Mucosa of descending colon (tissue), 3 donors: ENCODE results near the gene SLC38A5. TPM values are rescaled to one million over a fixed set of nuclear protein-coding genes. Genes with fewer than 3 reads are reported as not detected.
A peak's percentile ranks its signal among the peaks of the same experiment; 100 is the strongest.

ENCODE experiments used
- ATAC-seq: fragments of 200-7000 bp; cut with Tn5 transposase; one replicate; pipeline ENCODE4 v1.9.1; 2020; ENCODE audit warnings: mild to moderate bottlenecking, moderate library complexity
- DNase-seq, 3 donors: peaks; one replicate each; pipeline ENCODE4 v3.0.0-alpha.2; 2020
- H3K36me3 ChIP-seq: fragments of 200-600 bp; one replicate; pipeline ENCODE4 v1.8.0; 2021; ENCODE audit warnings: low read depth, mild to moderate bottlenecking
- H3K4me1 ChIP-seq: fragments of 200-600 bp; one replicate; pipeline ENCODE4 v1.8.0; 2021; ENCODE audit warnings: low read depth, mild to moderate bottlenecking
- H3K4me3 ChIP-seq: fragments of 200-600 bp; one replicate; pipeline ENCODE4 v1.8.0; 2021; ENCODE audit warnings: mild to moderate bottlenecking
- H3K9me3 ChIP-seq: fragments of 200-600 bp; one replicate; pipeline ENCODE4 v1.8.0; 2021; ENCODE audit warnings: mild to moderate bottlenecking
- CTCF ChIP-seq: fragments of 200-600 bp; IDR thresholded peaks from one replicate; pipeline ENCODE4 v1.8.0; 2022; ENCODE audit warnings: antibody characterized with exemption, mild to moderate bottlenecking
- intact Hi-C, 2 donors: fragments of 100-400 bp; cut with DNase I in 1 of 2; cut with micrococcal nuclease in 1 of 2; formaldehyde crosslinking; loops; one replicate each; pipeline versions ENCODE4 v1.11.0 to v1.11.1; 2022; cut with DNase I, micrococcal nuclease
- total RNA-seq, 3 donors: library from RNA; stranded (reverse); fragmentation: NEBNext Ultra II Directional in 2 of 3; extraction: Animal tissue kit (Norgen Biotek cat#: 25700) in 2 of 3; gene quantifications; one replicate each; pipeline versions ENCODE4 v1.2.1 to v1.2.4, GENCODE V29; 2021 to 2023
- donor health status: DM: no; HTN: no; CAD: no; lungs with moderate emphysema.
- donor health status: DM: no; HTN: no; CAD: no.
- donor health status: DM: no; HTN: yes; CAD: no.

The SLC38A5 gene
- total RNA-seq, 3 donors from 2014 or later, result 7.3 to 25.9 (median 9.7) TPM

- intact Hi-C loops, result no loop called here
- no peaks in the 10 kb centered on the region for H3K4me1 ChIP-seq
Measured at GRCh38 chrX:48498374-48498809, 28.3 kb upstream of the SLC38A5 start.

GRCh38 chrX:48497871-48498270 is 27.8 kb upstream of the SLC38A5 start:
- Histone ChIP-seq H3K36me3 (no peaks in the 10 kb centered on the region), H3K9me3 (no peaks in the 10 kb centered on the region), H3K4me3 (no peak overlapping the region), H3K4me1 (no peaks in the 10 kb centered on the region)
- no peak for DNase-seq
- no peak for ATAC-seq
- intact Hi-C loops, result no loop called here
- no peak for TF ChIP-seq CTCF

More at GRCh38 chrX:48498374-48498809, 28.3 kb upstream of the SLC38A5 start:
- DNase-seq (no peak), ATAC-seq (no peak)
- no peaks in the 10 kb centered on the region for H3K36me3 ChIP-seq
- H3K4me3 ChIP-seq, result no peak overlapping the region
- no peak for TF ChIP-seq CTCF
- H3K9me3 ChIP-seq, result no peaks in the 10 kb centered on the region

DNA sequence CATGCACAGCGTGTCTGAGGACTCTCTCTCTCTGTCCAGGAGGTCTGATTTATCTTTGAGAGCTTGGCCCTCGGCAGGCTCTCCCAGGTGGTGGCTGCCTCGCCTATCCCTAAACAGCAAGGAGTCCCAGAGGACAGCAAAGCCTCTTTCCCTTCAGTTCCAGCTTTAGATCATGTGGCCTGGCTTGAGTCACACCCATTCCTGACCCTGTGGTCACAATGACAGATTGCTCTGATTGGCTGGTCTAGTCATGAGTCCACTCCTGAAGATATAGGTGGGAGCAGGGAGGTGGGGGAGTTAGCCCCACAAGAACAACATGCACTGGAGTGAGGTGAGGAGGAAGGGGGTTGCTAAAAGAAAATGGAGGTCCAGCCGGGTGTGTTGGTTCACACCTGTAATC is 26.6 kb upstream of the SLC38A5 start:
- no peak overlapping the region for H3K4me3 ChIP-seq
- DNase-seq (no peak), ATAC-seq (no peak)
- no peaks in the 10 kb centered on the region for H3K9me3 ChIP-seq
- TF ChIP-seq CTCF, result no peak
- H3K4me1 ChIP-seq, result no peaks in the 10 kb centered on the region
- intact Hi-C loops, result no loop called here
- H3K36me3 ChIP-seq, result no peaks in the 10 kb centered on the region

- ATAC-seq (peak; percentile 60), DNase-seq (peak in 1 of 3 donors; percentile 45)
- no peak for TF ChIP-seq CTCF
- Histone ChIP-seq H3K9me3 (no peaks in the 10 kb centered on the region), H3K4me3 (no peak overlapping the region), H3K36me3 (no peaks in the 10 kb centered on the region), H3K4me1 (no peaks in the 10 kb centered on the region)
- intact Hi-C loops, result no loop called here
Measured at GRCh38 chrX:48493890-48494364, 23.9 kb upstream of the SLC38A5 start.

DNA sequence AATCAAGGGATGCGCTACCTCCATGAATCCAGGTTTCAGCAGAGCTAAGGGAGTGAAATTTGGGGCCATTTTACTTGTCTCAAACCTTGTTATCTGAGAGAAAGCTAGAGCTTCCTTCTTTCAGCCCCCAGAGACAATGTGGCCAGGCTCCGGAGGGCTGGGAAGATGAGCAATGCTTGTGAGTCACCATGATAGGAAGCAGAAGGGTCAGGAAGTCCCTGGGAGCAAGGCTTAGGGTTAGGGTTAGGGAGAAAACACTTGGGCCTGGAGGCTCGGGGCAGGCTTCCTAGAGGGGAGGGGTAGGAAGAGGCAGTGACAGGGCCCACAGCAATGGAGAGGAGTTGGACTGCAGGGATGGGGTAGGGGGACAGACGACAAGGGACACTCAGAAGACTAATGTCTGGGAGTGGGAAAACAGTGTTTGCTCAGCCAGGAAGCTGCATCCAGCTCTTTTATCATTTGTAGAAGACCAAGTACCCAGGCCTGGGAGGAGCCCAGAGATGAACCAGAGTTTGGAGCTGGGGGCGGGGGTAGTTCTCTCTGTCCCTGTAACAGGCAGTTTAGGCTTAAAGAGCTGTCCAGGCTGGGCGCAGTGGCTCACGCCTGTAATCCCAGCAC is 22.3 kb upstream of the SLC38A5 start:
- Histone ChIP-seq H3K9me3 (no peaks in the 10 kb centered on the region), H3K4me3 (no peak overlapping the region), H3K4me1 (no peaks in the 10 kb centered on the region), H3K36me3 (no peaks in the 10 kb centered on the region)
- DNase-seq (no peak), ATAC-seq (no peak)
- no peak for TF ChIP-seq CTCF
- intact Hi-C loops, result no loop called here
